Raji (cell line): ENCODE results near the gene CNNM4.

ENCODE experiments used
- POLR2A ChIP-seq: IDR thresholded peaks from 2 replicates; pipeline ENCODE4 v1.6.1; 2011; ENCODE audit warnings: low read depth, low read length, control low read depth; ENCODE audit not compliant: insufficient read depth

CNNM4 gene

GRCh38 chr2:96770442-96771202 is 9.9 kb downstream of the CNNM4 start:
- TF ChIP-seq POLR2A: no peak

GRCh38 chr2:96771796-96772618 is 11.3 kb downstream of the CNNM4 start:
- TF ChIP-seq POLR2A: no peak

- TF ChIP-seq POLR2A: no peak
Observed at GRCh38 chr2:96772903-96773671, 12.4 kb downstream of the CNNM4 start.

- TF ChIP-seq POLR2A: peak; percentile 51; the same call in 1 of the 2 replicates
Observed at GRCh38 chr2:96773922-96774321, 13.2 kb downstream of the CNNM4 start.

GRCh38 chr2:96775160-96775559 is 14.5 kb downstream of the CNNM4 start:
- no peak for TF ChIP-seq POLR2A

GRCh38 chr2:96783388-96783787 is 22.7 kb downstream of the CNNM4 start:
- no peak for TF ChIP-seq POLR2A

- TF ChIP-seq POLR2A: no peak
Observed at GRCh38 chr2:96787411-96787810, 26.7 kb downstream of the CNNM4 start.

GRCh38 chr2:96788442-96789244 is 27.9 kb downstream of the CNNM4 start:
- TF ChIP-seq POLR2A: no peak

- TF ChIP-seq POLR2A: no peak
Observed at GRCh38 chr2:96789245-96789617, 28.5 kb downstream of the CNNM4 start.

GRCh38 chr2:96792772-96793749 is 32.4 kb downstream of the CNNM4 start:
- TF ChIP-seq POLR2A: no peak

GRCh38 chr2:96795076-96795475 is 34.4 kb downstream of the CNNM4 start:
- no peak for TF ChIP-seq POLR2A

GRCh38 chr2:96797066-96797625 is 36.4 kb downstream of the CNNM4 start:
- no peak for TF ChIP-seq POLR2A
